ENCODE results near the gene SCG5. TPM values are rescaled to one million over a fixed set of nuclear protein-coding genes. Genes with fewer than 3 reads are reported as not detected.

Gene SCG5
- polyA plus RNA-seq, 1 donor from 2014 or later: not detected

- H3K4me1 Mint-ChIP-seq: no peaks in the 10 kb centered on the region
- H3K27ac Mint-ChIP-seq: peak overlapping the region in 1 of 3 donors; percentile 51
- no peaks in the 10 kb centered on the region for H3K9me3 Mint-ChIP-seq
- no peak overlapping the region for H3K4me3 Mint-ChIP-seq
- H3K27me3 Mint-ChIP-seq: no peaks in the 10 kb centered on the region
- H3K36me3 Mint-ChIP-seq: peaks cover 1% of the 10 kb centered on the region
Observed at GRCh38 chr15:32651229-32651837, 9.8 kb downstream of the SCG5 start.

- H3K4me3 Mint-ChIP-seq: no peak overlapping the region
- H3K4me1 Mint-ChIP-seq: peaks cover 0 to under 1% (median under 1%) of the 10 kb centered on the region in 3 donors
- H3K9me3 Mint-ChIP-seq: no peaks in the 10 kb centered on the region
- H3K36me3 Mint-ChIP-seq: peaks cover 1% of the 10 kb centered on the region
- H3K27ac Mint-ChIP-seq: no peak overlapping the region
- H3K27me3 Mint-ChIP-seq: no peaks in the 10 kb centered on the region
Observed at GRCh38 chr15:32652178-32652577, 10.7 kb downstream of the SCG5 start.

- Mint-ChIP-seq H3K4me3 (no peak overlapping the region), H3K36me3 (no peaks in the 10 kb centered on the region), H3K27me3 (no peaks in the 10 kb centered on the region), H3K27ac (no peak overlapping the region), H3K9me3 (no peaks in the 10 kb centered on the region), H3K4me1 (peaks cover 0 to 6% (median 5%) of the 10 kb centered on the region in 3 donors)
Observed at GRCh38 chr15:32656091-32656490, 14.6 kb downstream of the SCG5 start.

GRCh38 chr15:32656496-32656895 is 15.0 kb downstream of the SCG5 start:
- no peaks in the 10 kb centered on the region for H3K9me3 Mint-ChIP-seq
- no peak overlapping the region for H3K4me3 Mint-ChIP-seq
- H3K27me3 Mint-ChIP-seq: no peaks in the 10 kb centered on the region
- no peak overlapping the region for H3K27ac Mint-ChIP-seq
- H3K4me1 Mint-ChIP-seq: peaks cover 0 to 6% (median 5%) of the 10 kb centered on the region in 3 donors
- H3K36me3 Mint-ChIP-seq: no peaks in the 10 kb centered on the region

GRCh38 chr15:32657198-32657883 is 15.8 kb downstream of the SCG5 start:
- no peak overlapping the region for H3K27ac Mint-ChIP-seq
- H3K4me1 Mint-ChIP-seq: peaks cover 0 to 6% (median 5%) of the 10 kb centered on the region in 3 donors
- no peaks in the 10 kb centered on the region for H3K9me3 Mint-ChIP-seq
- H3K27me3 Mint-ChIP-seq: no peaks in the 10 kb centered on the region
- no peaks in the 10 kb centered on the region for H3K36me3 Mint-ChIP-seq
- H3K4me3 Mint-ChIP-seq: no peak overlapping the region

GRCh38 chr15:32657941-32658340 is 16.4 kb downstream of the SCG5 start:
- H3K27ac Mint-ChIP-seq: no peak overlapping the region
- H3K36me3 Mint-ChIP-seq: no peaks in the 10 kb centered on the region

GRCh38 chr15:32659340-32660155 is 18.0 kb downstream of the SCG5 start:
- H3K27me3 Mint-ChIP-seq: no peaks in the 10 kb centered on the region
- no peak overlapping the region for H3K4me3 Mint-ChIP-seq
- H3K9me3 Mint-ChIP-seq: no peaks in the 10 kb centered on the region
- H3K4me1 Mint-ChIP-seq: peaks cover 0 to 8% (median 5%) of the 10 kb centered on the region in 3 donors
- no peaks in the 10 kb centered on the region for H3K36me3 Mint-ChIP-seq
- H3K27ac Mint-ChIP-seq: no peak overlapping the region

More at GRCh38 chr15:32657941-32658340, 16.4 kb downstream of the SCG5 start:
- Mint-ChIP-seq H3K4me1 (peaks cover 0 to 8% (median 5%) of the 10 kb centered on the region in 3 donors), H3K27me3 (no peaks in the 10 kb centered on the region), H3K9me3 (no peaks in the 10 kb centered on the region), H3K4me3 (no peak overlapping the region)

GRCh38 chr15:32663671-32664070 is 22.2 kb downstream of the SCG5 start:
- Mint-ChIP-seq H3K4me1 (peaks cover 0 to 2% (median 0%) of the 10 kb centered on the region in 3 donors), H3K9me3 (no peaks in the 10 kb centered on the region), H3K27me3 (no peaks in the 10 kb centered on the region), H3K27ac (no peak overlapping the region), H3K36me3 (no peaks in the 10 kb centered on the region), H3K4me3 (no peak overlapping the region)

GRCh38 chr15:32664796-32665195 is 23.3 kb downstream of the SCG5 start:
- peaks cover 0 to 2% (median 0%) of the 10 kb centered on the region in 3 donors for H3K4me1 Mint-ChIP-seq

GRCh38 chr15:32667321-32667720 is 25.8 kb downstream of the SCG5 start:
- Mint-ChIP-seq H3K4me1 (peaks cover 0 to 2% (median 0%) of the 10 kb centered on the region in 3 donors), H3K4me3 (no peak overlapping the region), H3K36me3 (no peaks in the 10 kb centered on the region), H3K27me3 (no peaks in the 10 kb centered on the region), H3K9me3 (no peaks in the 10 kb centered on the region), H3K27ac (no peak overlapping the region)

More at GRCh38 chr15:32664796-32665195, 23.3 kb downstream of the SCG5 start:
- peak overlapping the region in 1 of 3 donors; percentile 52 for H3K27ac Mint-ChIP-seq
- H3K9me3 Mint-ChIP-seq: no peaks in the 10 kb centered on the region
- H3K4me3 Mint-ChIP-seq: no peak overlapping the region
- H3K36me3 Mint-ChIP-seq: no peaks in the 10 kb centered on the region
- H3K27me3 Mint-ChIP-seq: no peaks in the 10 kb centered on the region

GRCh38 chr15:32668942-32669341 is 27.4 kb downstream of the SCG5 start:
- no peaks in the 10 kb centered on the region for H3K36me3 Mint-ChIP-seq
- H3K27me3 Mint-ChIP-seq: no peaks in the 10 kb centered on the region
- H3K4me1 Mint-ChIP-seq: no peaks in the 10 kb centered on the region
- no peaks in the 10 kb centered on the region for H3K9me3 Mint-ChIP-seq
- H3K4me3 Mint-ChIP-seq: no peak overlapping the region
- no peak overlapping the region for H3K27ac Mint-ChIP-seq

GRCh38 chr15:32669896-32670611 is 28.5 kb downstream of the SCG5 start:
- Mint-ChIP-seq H3K4me3 (no peak overlapping the region), H3K36me3 (no peaks in the 10 kb centered on the region), H3K4me1 (no peaks in the 10 kb centered on the region), H3K9me3 (no peaks in the 10 kb centered on the region), H3K27ac (no peak overlapping the region), H3K27me3 (no peaks in the 10 kb centered on the region)

GRCh38 chr15:32670623-32671022 is 29.1 kb downstream of the SCG5 start:
- H3K4me1 Mint-ChIP-seq: no peaks in the 10 kb centered on the region
- H3K27ac Mint-ChIP-seq: no peak overlapping the region
- H3K4me3 Mint-ChIP-seq: no peak overlapping the region
- H3K36me3 Mint-ChIP-seq: no peaks in the 10 kb centered on the region
- H3K27me3 Mint-ChIP-seq: no peaks in the 10 kb centered on the region
- no peaks in the 10 kb centered on the region for H3K9me3 Mint-ChIP-seq

GRCh38 chr15:32671339-32672325 is 30.1 kb downstream of the SCG5 start:
- H3K9me3 Mint-ChIP-seq: no peaks in the 10 kb centered on the region
- no peaks in the 10 kb centered on the region for H3K36me3 Mint-ChIP-seq
- H3K27me3 Mint-ChIP-seq: no peaks in the 10 kb centered on the region
- H3K4me3 Mint-ChIP-seq: no peak overlapping the region
- H3K4me1 Mint-ChIP-seq: no peaks in the 10 kb centered on the region
- H3K27ac Mint-ChIP-seq: no peak overlapping the region

All from IgD-negative memory B cell (primary cell).